CD4-positive, alpha-beta T cell treated with Interferon gamma for 1 hour (primary cell): ENCODE results near the gene PCMTD2.
"Not testable (repeated sequence)": the region's sequence is repeated elsewhere in the genome, so short reads cannot be mapped to it uniquely, and the experiment has no call there.

ENCODE experiments used
- DNase-seq: peaks from one replicate; pipeline ENCODE4 v3.0.0-alpha.2; 2020

Gene PCMTD2

DNA sequence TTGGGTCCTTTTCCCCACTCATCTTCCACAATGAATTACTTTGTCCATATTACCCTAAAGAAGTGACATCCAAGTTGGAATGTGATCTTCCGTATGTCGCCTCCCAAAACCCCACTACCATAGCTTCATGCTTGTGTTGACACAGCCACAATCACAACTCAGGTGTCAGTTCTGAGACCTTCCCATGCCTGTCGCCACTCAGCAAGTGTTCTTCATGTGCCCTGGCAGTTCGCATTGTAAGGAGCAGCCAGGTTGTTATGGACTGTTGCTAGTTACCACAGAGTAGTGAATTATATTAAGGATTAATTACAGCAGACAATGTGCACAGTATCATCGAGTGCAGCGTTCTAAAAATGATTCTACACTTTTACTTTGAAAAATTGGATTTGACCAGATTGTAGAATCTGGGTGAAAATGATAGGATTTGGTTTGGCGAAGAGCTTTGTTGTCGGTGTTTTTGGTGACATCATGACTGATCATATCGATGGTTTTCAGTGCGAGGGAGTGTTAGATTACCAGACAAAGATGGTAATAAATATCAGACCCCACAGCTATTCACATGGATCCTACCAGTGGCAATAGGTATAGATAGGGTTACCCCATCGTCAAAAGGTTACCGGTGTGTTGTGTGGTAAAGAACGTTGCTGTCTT, 1.7 kb downstream of the PCMTD2 start:
- no peak for DNase-seq

DNA sequence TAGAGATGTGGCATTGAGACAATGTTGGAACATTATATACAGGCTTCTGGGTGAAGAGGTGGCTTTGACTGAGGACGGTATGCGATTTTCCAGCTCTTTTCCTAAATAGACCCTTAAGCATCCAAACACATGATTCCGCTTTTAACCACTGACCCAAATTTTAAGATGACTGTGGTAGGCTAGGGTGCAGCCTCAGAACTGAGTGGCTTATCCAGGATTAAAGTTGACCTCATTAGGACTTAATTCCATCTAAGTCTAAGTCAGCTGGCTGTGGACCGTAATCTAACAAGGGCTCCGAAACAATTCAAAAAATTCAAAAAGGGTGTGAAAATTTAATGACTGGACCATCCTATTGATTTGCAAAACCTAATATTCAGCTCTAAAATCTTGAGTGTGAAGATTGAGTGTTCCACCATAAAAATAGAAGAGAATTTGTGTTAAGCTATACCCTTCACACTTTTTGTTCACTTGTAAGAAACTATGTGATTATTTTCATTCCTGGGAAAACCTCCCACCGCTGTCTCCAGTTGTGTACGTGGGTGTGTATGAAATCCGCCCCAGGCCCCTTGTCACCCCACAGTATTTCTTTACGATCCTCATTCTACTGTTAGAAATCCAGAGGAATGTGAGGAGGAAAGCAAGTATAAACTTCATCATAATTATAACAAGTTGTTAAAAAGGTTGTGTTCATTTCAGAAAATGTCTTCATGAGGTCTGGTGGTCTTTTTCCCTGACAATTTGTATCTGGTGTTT, 2.7 kb downstream of the PCMTD2 start:
- DNase-seq = no peak

DNA sequence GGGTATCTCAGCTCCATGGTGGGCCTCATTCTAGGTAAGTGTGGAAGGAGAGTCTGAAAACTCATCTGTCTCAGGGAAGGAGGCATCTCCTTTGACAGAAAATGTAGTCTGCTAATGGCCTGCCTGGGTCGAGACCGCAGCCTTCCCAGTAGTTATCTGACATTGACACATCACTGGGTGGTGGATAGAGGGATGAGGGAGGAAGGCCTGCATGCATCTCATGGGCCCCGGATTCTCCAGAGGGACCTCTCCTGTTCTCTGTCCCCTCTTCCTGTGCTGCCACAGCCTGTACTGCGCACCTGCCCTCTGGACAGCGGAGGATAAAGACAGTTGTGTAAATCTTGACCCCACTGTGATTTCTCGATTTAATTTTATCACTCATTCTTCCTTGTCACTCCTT, 4.7 kb downstream of the PCMTD2 start:
- no peak for DNase-seq

DNA sequence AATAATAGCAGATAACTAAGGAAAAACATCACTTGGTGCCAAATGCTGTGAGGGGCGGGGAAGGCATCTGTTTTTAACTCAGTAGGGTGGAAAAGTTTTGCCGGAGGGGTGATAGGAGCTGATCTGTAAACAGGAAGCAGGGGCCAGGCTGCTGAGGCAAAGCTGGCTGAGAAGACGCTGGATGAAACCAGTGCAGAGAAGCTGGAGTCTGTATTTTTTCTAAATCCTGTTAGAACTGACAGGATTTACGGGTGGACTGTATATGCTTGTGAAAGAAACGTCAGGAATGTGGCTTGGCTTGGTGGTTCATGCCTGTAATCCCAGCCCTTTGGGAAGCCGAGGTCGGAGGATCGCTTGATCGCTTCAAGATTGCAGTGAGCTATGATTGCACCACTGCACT, 5.6 kb downstream of the PCMTD2 start:
- no peak for DNase-seq

- DNase-seq = no peak
Observed at GRCh38 chr20:64264091-64264490, 8.5 kb downstream of the PCMTD2 start.

GRCh38 chr20:64265201-64265600, 9.7 kb downstream of the PCMTD2 start:
- no peak for DNase-seq

DNA sequence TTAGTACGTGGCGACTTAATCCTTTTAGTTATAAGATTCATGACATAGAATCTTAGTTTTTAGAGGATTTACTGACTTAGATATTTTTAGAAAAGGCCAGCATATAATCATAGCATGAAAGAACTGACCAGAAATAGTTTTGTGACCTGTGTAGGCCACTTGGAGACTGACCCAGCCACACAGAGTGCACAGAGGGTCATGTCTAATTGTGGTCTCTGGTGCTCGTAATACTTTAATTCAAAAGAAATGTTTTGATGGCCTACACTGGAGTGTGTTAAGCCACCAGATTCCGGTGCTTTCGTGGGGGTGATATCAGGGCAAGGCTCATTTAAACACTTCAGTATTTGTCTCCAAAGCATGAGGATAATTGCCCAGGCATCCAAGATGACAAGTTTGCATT, 11.4 kb downstream of the PCMTD2 start:
- no peak for DNase-seq

GRCh38 chr20:64268174-64268573, 12.6 kb downstream of the PCMTD2 start:
- DNase-seq = no peak

DNA sequence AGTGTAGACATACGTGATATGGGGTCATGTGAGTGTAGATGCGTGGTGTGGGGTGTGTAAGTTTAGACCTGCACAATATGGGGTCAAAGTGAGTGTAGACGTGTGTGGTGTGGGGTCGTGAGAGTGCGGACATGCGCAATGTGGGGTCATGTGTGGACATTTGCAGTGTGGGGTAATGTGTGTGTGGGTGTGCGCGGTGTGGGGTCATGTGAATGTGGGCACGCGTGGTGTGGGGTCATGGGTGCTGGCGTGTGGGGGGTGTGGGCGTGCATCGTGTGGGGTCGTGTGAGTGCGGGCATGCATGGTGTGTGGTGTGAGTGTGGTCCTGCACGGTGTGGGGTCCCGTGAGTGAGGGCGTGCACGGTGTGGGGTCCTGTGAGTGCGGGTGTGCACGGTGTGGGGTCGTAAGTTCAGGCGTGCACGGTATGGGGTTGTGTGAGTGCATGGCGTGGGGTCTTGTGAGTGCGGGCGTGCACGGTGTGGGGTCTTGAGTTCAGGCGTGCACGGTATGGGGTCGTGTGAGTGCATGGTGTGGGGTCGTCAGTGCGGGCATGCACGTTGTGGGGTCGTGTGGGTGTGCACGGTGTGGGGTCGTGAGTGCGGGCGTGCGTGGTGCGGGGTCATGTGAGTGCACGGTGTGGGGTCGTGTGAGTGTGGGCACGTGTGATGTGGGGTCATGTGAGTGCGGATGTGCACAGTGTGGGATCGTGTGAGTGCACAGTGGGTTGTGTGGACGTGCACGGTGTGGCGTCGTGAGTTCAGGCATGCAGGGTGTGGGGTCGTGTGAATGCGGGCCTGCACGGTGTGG, 14.3 kb downstream of the PCMTD2 start:
- no peak for DNase-seq

GRCh38 chr20:64271636-64272035, 16.1 kb downstream of the PCMTD2 start:
- no peak for DNase-seq

- DNase-seq = no peak
Observed at GRCh38 chr20:64273109-64273508, 17.6 kb downstream of the PCMTD2 start.

DNA sequence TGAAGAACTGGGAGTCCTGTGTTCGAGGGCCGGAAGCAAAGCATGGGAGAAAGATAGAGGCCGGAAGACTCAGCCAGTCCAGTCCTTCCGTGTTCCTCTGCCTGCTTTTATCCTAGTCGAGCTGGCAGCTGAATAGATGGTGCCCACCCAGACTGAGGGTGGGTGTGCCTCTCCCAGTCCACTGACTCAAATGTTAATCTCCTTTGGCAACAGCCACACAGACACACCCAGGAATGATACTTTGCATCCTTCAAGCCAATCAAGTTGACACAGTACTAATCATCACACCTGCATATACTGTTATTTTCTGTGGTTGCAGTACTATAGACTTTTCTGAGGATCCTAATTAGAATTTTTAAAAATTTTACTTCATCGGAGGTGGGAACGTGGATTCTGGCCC, 21.3 kb downstream of the PCMTD2 start:
- DNase-seq = no peak

GRCh38 chr20:64277571-64278316, 22.2 kb downstream of the PCMTD2 start:
- DNase-seq = no peak

GRCh38 chr20:64278317-64278681, 22.8 kb downstream of the PCMTD2 start:
- no peak for DNase-seq

DNA sequence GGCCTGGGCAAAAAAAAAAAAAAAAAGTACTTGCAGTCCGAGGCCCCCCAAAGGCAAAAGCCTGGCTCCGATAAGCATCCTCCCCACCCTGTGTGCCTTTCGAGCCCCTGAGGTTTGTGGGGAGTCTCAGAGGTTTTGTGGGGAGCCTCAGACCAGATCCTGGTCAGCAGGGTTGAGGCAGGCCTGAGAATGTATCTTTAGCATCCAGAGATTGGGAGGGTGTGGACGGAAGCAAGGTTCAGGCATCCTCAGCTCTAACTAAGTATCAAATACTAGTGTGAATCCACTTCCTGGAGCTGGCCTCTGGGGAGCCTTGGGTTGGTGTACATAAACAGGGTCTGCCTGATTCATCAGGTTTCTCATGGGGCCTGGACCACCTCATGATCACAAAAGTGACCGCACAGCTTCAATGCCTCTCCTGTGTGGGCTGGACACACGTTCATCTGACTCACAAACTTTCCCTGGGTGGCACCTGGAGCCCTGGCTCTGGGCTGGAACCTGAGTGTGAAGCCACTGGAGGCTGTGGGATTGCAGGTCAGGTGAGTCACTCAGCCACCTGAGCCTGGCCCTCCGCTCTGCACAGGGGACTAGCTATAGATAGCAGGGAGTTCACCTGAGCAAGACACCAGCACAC, 24.4 kb downstream of the PCMTD2 start:
- no peak for DNase-seq

GRCh38 chr20:64280460-64280843, 24.9 kb downstream of the PCMTD2 start:
- DNase-seq = no peak

- DNase-seq = no peak
Observed at GRCh38 chr20:64283646-64284045, 28.1 kb downstream of the PCMTD2 start.

- DNase-seq = peak; percentile 85
Observed at GRCh38 chr20:64285579-64286446, 30.3 kb downstream of the PCMTD2 start.

DNA sequence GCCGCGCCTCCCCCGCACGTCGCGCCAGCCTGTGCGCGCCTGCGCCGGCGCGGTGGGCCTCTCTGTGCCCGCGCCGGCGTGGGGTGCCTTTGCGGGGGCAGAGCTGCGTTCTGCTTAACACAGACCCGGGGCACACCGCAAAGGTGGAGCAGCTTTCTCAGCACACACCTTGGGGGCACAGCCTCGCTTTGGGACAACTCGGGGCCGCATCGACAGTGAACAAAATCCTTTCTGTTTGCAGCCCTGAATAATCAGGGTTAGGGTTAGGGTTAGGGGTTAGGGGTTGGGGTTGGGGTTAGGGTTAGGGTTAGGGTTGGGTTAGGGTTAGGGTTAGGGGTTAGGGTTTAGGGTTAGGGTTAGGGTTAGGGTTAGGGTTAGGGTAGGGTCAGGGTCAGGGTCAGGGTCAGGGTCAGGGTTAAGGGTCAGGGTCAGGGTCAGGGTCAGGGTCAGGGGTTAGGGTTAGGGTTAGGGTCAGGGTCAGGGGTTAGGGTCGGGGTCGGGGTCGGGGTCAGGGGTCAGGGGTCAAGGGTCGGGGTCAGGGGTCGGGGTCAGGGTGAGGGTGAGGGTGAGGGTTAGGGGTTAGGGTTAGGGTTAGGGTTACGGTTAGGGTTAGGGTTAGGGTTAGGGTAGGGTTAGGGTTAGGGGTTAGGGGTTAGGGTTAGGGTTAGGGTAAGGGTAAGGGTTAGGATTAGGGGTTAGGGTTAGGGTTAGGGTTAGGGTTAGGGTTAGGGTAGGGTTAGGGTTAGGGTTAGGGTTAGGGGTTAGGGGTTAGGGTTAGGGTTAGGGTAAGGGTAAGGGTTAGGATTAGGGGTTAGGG, 31.1 kb downstream of the PCMTD2 start:
- DNase-seq = not testable (repeated sequence)

DNA sequence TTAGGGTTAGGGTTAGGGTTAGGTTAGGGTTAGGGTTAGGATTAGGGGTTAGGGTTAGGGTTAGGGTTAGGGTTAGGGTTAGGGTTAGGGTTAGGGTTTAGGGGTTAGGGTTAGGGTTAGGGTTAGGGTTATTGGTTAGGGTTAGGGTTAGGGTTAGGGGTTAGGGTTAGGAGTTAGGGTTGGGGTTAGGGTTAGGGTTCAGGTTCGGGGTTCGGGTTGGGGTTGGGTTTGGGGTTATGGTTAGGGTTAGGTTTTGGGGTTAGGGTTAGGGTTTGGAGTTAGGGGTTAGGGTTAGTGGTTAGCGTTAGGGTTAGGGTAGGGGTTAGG, 31.7 kb downstream of the PCMTD2 start:
- not testable (repeated sequence) for DNase-seq

DNA sequence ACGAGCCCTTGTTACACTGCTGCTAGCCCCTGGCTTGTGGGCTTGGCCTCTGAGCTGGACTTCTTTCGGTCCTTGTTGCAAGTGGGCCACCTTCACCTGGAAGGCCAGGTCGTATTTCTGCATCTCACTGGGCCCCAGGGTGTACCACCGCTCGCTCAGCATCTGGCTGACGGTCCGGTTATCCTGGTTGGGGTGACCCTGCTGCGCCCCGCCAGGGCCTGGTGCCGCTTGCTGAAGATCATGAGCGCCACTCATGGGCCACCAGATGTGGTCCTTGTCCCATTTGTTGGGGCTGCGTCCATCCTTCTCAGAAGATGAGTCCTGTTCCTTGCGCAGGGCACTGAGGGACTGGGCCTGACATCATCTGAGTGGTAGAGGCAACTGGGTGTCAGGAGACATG, 36.6 kb downstream of the PCMTD2 start:
- not testable (repeated sequence) for DNase-seq
